ENCODE results near the gene IFI44. TPM values are rescaled to one million over a fixed set of nuclear protein-coding genes. Genes with fewer than 3 reads are reported as not detected.
A peak's percentile ranks its signal among the peaks of the same experiment; 100 is the strongest.

Gene IFI44
- polyA plus RNA-seq, 1 experiment: 6.0 TPM

DNA sequence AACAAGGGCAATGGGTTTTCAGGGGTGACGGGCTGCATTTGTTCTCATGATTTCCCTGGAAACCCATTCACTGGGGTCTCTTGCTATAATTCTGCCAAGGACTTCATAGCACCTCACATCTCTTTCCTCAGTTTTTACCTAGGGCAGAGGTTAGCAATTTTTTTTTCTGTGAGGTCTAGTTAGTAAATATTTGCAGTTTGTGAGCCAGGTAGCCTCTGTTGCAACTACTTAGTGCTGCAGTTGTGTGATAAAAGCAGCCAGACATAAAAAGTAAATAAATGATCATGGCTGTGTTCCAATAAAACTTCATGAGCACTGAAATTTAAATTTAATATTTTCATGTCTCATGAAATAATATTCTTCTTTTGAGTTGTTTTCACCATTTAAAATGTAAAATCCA, 37.7 kb downstream of the IFI44 start:
- Histone ChIP-seq H3K9me3 (ENCODE audit: control insufficient read depth, insufficient read depth, low read length) (no peaks in the 10 kb centered on the region), H3K4me3 (ENCODE audit: low read depth, low read length) (no peak overlapping the region), H3K27ac (ENCODE audit: low read depth, low read length) (no peak overlapping the region), H3K27me3 (ENCODE audit: control insufficient read depth, insufficient read depth, low read length) (no peaks in the 10 kb centered on the region)
- CTCF ChIA-PET: interaction anchor here (1.3 kb wide), 1 partner anchor 152 kb away, joined by 3 read pairs; no protein-coding TSS in a partner anchor
- DNase-seq (ENCODE audit: low read depth, low spot score): no peak
- POLR2A ChIA-PET: no interaction called here
- TF ChIP-seq, protein P1, sequence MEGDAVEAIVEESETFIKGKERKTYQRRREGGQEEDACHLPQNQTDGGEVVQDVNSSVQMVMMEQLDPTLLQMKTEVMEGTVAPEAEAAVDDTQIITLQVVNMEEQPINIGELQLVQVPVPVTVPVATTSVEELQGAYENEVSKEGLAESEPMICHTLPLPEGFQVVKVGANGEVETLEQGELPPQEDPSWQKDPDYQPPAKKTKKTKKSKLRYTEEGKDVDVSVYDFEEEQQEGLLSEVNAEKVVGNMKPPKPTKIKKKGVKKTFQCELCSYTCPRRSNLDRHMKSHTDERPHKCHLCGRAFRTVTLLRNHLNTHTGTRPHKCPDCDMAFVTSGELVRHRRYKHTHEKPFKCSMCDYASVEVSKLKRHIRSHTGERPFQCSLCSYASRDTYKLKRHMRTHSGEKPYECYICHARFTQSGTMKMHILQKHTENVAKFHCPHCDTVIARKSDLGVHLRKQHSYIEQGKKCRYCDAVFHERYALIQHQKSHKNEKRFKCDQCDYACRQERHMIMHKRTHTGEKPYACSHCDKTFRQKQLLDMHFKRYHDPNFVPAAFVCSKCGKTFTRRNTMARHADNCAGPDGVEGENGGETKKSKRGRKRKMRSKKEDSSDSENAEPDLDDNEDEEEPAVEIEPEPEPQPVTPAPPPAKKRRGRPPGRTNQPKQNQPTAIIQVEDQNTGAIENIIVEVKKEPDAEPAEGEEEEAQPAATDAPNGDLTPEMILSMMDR (IDR thresholded peaks at IDR 0.05; ENCODE audit: low read depth, low read length): no peak

DNA sequence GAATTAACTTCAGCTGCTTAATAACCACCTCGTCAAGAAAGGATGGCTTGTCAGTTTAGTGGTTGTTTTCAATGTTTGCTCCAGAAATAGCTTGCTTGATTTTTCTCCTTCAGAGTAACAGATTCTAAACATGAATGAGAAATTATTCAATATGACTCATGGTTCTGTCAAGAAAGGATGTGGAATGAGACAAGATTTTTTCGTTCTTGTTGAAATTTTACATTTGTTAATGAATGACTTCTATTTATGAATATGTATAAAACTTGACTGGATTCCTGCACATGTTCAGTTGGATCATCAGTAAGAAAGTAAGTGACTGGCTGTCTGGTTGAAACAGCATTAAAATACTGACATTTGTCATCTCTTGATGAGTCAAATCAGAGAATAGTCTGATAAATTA, 38.3 kb downstream of the IFI44 start:
- CTCF ChIA-PET: interaction anchor here (1.3 to 1.4 kb wide), 2 partner anchors 73 to 152 kb away, joined by 3 to 5 read pairs; no protein-coding TSS in a partner anchor
- Histone ChIP-seq H3K9me3 (ENCODE audit: control insufficient read depth, insufficient read depth, low read length) (no peaks in the 10 kb centered on the region), H3K4me3 (ENCODE audit: low read depth, low read length) (no peak overlapping the region), H3K27ac (ENCODE audit: low read depth, low read length) (no peak overlapping the region), H3K27me3 (ENCODE audit: control insufficient read depth, insufficient read depth, low read length) (no peaks in the 10 kb centered on the region)
- DNase-seq (ENCODE audit: low read depth, low spot score): no peak
- POLR2A ChIA-PET: no interaction called here
- TF ChIP-seq, protein P1 (IDR thresholded peaks at IDR 0.05; ENCODE audit: low read depth, low read length): no peak

GRCh38 chr1:78688697-78689096, 39.1 kb downstream of the IFI44 start:
- H3K27ac ChIP-seq (ENCODE audit: low read depth, low read length): no peak overlapping the region

DNA sequence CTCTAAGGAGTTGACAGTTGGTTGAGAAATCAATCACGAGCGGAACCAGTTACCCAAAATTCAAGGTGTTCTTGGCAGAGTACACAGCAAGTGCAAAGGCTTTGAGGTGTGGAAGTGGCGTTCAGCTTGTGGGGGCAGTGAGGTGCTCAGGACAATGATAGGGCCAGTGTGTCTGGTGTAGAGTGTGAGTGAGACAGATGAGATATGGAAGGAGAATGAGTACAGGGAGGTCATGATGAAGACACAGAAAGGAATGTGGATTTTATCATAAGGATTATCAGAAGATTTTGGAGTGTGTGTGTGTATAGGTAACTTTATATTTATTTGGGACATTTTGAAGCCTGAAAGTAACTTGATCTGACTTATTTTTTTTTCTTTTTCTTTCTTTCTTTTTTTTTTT, 40.9 kb downstream of the IFI44 start:
- CTCF ChIA-PET: interaction anchor here (0.6 kb wide), 1 partner anchor 500 kb away, joined by 4 read pairs; no protein-coding TSS in a partner anchor

More at GRCh38 chr1:78688697-78689096, 39.1 kb downstream of the IFI44 start:
- no peak for DNase-seq (ENCODE audit: low read depth, low spot score)
- TF ChIP-seq, protein P1 (IDR thresholded peaks at IDR 0.05; ENCODE audit: low read depth, low read length): peak; percentile 45
- Histone ChIP-seq H3K4me3 (ENCODE audit: low read depth, low read length) (no peak overlapping the region), H3K27me3 (ENCODE audit: control insufficient read depth, insufficient read depth, low read length) (no peaks in the 10 kb centered on the region), H3K9me3 (ENCODE audit: control insufficient read depth, insufficient read depth, low read length) (no peaks in the 10 kb centered on the region)
- CTCF ChIA-PET: interaction anchor here (0.6 to 1.4 kb wide), 7 partner anchors 11 to 544 kb away, joined by 3 to 5 read pairs (median 4); no protein-coding TSS in a partner anchor
- POLR2A ChIA-PET: interaction anchor here (0.6 kb wide), 1 partner anchor 165 kb away, joined by 3 read pairs; no protein-coding TSS in a partner anchor

More for the DNA sequence above, 40.9 kb downstream of the IFI44 start:
- Histone ChIP-seq H3K27me3 (ENCODE audit: control insufficient read depth, insufficient read depth, low read length) (no peaks in the 10 kb centered on the region), H3K9me3 (ENCODE audit: control insufficient read depth, insufficient read depth, low read length) (no peaks in the 10 kb centered on the region), H3K4me3 (ENCODE audit: low read depth, low read length) (no peak overlapping the region), H3K27ac (ENCODE audit: low read depth, low read length) (no peak overlapping the region)
- DNase-seq (ENCODE audit: low read depth, low spot score): no peak
- POLR2A ChIA-PET: no interaction called here
- TF ChIP-seq, protein P1 (IDR thresholded peaks at IDR 0.05; ENCODE audit: low read depth, low read length): no peak

Measured in AG04450 (cell line).